ENCODE data around the gene LYL1.

LYL1 gene

DNA sequence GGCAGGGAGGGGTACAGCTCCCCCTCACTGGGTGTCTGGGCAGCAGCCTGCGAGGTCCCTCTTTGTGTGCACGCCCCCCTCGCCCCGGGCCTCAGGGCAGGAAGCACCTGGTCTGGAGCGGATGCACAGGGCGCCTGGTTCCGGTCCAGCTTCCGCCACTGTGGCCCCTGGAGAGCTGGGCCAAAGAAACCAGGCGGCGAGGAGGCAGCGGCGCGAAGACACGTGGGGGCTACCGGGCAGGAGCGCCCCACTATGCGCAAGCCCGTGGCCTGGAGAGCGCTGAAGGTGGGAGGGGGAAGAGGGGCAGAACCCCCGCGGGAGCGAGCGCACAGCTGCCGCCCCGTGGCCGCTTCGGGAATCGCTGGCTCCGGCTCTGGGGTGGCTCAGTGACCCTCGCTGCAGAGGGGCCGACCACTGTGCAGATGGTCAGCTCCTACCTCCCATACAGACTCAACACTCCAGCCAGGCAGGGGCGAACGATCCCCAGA lies 1.7 kb upstream of the LYL1 start:
- H3K4me3 ChIP-seq (ENCODE audit: low read depth, low read length): peak overlapping the region; percentile 70
- no peak for DNase-seq (ENCODE audit: low read depth)
- TF ChIP-seq, protein P1, sequence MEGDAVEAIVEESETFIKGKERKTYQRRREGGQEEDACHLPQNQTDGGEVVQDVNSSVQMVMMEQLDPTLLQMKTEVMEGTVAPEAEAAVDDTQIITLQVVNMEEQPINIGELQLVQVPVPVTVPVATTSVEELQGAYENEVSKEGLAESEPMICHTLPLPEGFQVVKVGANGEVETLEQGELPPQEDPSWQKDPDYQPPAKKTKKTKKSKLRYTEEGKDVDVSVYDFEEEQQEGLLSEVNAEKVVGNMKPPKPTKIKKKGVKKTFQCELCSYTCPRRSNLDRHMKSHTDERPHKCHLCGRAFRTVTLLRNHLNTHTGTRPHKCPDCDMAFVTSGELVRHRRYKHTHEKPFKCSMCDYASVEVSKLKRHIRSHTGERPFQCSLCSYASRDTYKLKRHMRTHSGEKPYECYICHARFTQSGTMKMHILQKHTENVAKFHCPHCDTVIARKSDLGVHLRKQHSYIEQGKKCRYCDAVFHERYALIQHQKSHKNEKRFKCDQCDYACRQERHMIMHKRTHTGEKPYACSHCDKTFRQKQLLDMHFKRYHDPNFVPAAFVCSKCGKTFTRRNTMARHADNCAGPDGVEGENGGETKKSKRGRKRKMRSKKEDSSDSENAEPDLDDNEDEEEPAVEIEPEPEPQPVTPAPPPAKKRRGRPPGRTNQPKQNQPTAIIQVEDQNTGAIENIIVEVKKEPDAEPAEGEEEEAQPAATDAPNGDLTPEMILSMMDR (IDR thresholded peaks at IDR 0.05; ENCODE audit: low read depth, low read length, missing control alignments): peak; percentile 99

DNA sequence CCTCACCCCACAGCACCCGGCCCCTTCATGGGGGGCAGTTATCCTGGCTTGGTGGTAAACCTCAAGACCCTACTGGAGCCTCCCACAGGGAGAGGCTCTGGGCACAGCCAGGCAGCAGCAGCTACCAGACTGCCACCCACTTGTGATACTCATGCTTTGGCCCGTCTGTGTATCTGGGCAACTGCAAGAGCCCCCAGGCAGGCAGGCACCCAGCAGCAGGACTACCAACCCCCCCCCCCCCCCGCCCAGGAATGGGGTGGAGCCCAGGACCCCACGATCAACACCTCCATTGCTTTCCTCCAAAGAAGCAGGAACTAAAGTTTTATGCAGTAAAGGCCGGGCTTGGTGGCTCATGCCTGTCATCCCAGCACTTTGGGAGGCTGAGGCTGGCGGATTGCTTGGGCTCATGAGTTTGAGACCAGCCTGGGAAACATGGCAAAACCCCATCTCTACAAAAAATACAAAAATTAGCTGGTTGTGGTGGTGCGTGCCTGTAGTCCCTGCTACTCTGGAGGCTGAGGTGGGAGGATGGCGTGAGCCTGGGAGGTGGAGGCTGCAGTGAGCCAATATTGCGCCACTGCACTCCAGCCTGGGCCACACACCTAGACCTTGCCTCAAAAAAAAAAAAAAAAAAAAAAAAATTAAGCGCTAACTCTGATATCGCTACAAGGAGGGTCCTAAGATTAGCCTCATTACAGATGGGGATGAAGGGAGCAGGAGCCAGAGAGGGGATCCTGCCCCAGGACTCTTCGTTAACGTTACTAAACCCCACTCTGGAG lies 1.1 kb upstream of the LYL1 start:
- TF ChIP-seq, protein P1 (IDR thresholded peaks at IDR 0.05; ENCODE audit: low read depth, low read length, missing control alignments): no peak
- DNase-seq (ENCODE audit: low read depth): no peak
- H3K4me3 ChIP-seq (ENCODE audit: low read depth, low read length): peak overlapping the region; percentile 70

DNA sequence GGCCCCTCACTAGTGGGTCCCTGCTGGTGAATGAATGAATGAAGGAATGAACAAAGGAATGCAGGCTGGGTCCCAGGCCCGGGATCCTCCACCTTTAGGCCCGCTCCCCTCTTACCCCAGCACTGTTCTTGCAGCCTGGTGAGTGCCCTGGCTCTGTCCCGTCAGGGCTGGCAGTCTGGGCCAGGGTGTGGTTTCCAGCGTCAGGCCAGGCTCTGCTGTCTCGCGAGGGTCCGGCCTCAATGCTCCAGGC lies 317 bp downstream of the LYL1 start:
- no peak for DNase-seq (ENCODE audit: low read depth)
- TF ChIP-seq, protein P1 (IDR thresholded peaks at IDR 0.05; ENCODE audit: low read depth, low read length, missing control alignments): no peak
- H3K4me3 ChIP-seq (ENCODE audit: low read depth, low read length): peak overlapping the region; percentile 60

DNA sequence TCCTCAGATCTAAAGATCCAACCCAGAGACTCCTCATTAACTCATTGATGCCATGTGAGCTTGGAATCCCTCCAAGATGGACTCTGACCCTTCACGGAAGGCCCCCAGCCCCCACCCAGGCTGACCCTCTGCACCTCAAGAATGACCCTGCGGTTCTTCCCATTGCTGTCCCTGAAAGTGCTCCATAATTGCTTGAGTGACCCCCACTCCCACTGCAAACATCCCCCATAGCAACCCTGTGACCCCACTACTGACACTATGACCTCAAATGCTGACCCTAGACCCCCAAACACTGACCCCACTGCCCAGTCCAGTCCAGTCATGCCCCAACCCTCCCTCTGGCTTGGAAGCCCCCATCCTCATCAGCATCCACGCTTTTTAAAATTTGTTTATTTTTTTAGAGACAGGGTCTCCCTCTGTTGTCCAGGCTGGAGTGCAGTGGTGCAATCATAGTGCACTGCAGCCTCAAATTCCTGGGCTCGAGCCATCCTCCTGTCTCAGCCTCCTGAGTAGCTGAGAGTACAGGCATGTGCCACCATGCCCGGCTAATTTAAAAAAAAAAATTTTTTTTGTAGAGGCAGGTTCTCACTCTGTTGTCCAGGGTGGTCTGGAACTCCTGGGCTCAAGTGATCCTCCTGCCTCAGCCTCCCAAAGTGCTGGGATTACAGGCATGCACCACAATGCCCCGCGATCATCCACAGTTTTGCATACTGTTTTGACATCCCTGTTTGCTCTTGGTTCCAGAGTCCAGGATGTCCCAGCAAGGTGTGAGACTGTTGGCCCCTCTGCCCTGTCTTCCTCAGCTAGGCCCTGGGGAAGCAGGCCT lies 855 bp downstream of the LYL1 start:
- H3K4me3 ChIP-seq (ENCODE audit: low read depth, low read length): peak overlapping the region; percentile 60
- TF ChIP-seq, protein P1 (IDR thresholded peaks at IDR 0.05; ENCODE audit: low read depth, low read length, missing control alignments): no peak
- no peak for DNase-seq (ENCODE audit: low read depth)

DNA sequence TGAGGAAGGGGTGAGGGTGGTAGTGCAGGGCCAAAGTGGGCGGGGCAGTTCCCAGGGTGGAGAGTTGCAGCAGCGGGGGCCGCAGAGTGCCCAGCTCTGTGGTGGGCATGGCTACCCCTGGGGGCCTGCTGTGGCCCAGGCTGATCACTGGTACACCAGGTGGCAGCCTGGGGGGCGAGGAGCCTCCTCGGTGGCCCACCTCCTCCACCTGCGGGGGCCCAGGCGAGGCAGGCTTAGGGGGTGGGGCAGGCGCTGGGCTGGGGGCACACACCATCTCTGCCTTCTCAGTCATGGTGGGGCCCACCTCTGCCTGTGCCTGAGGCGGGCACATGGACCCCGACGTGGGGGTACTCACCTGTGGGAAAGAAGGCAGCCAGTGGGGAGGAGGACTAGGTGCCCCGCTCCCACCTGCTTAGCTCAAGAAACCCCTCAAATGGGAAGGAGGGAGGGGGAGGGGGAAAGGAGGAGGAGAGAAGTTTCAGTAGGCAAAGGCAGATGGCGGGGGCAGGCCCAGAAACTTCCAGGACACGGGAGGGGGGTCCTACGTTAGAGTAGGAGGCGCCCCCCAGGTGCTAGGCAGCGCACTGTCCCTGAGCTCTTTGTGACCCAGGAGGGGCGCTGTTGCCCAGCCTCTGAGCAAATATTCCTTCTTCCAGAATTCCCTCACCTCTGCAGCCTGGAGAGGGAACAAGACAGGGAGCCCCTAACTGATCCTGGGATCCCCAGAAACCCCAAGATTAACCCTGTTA lies 1.6 kb downstream of the LYL1 start:
- no peak for DNase-seq (ENCODE audit: low read depth)
- H3K4me3 ChIP-seq (ENCODE audit: low read depth, low read length): peak overlapping the region; percentile 60
- TF ChIP-seq, protein P1 (IDR thresholded peaks at IDR 0.05; ENCODE audit: low read depth, low read length, missing control alignments): peak; percentile 41

DNA sequence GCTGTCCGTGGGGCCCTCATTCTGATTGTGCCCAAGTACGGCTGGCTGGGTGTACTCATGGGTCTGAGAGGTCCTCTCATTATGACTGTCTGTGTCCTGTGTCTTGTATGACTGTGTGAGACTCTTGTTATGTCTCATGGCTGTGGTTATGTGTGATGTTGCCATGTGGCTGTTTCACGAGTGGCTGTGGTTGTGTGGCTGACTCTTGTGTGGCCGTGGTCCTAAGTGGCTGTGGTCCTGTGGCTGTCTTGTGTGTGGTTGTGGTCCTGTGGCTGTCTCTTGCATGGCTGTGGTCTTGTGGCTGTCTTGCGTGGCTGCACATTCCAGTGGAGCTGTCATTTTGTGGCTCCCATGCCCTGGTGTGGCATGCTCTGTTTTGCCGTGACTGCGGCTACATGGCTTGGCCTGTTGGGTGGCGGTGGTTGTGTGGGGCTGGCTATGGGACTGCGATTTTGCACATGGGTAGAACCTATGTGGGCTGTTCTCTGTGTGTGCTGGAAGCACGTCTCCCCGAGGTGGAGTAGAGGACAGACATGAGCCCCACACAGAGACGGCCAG lies 2.5 kb downstream of the LYL1 start:
- TF ChIP-seq, protein P1 (IDR thresholded peaks at IDR 0.05; ENCODE audit: low read depth, low read length, missing control alignments): no peak
- no peak overlapping the region; the same call in 1 of the 2 replicates for H3K4me3 ChIP-seq (ENCODE audit: low read depth, low read length)
- DNase-seq (ENCODE audit: low read depth): peak; percentile 81

Measured in GM12864 (cell line).